ENCODE measurements around the gene UBTF. TPM values are rescaled to one million over a fixed set of nuclear protein-coding genes. Genes with fewer than 3 reads are reported as not detected.

Gene UBTF
- total and polyA plus RNA-seq, 2 donors (not counting 3 experiments of a cell fraction or from before 2014, with no cell fraction given), result 14.7 to 84.7 TPM

GRCh38 chr17:44198721-44199552, 20.5 kb downstream of the UBTF start:
- peaks cover 23% of the 10 kb centered on the region for H3K79me2 ChIP-seq (ENCODE audit: control insufficient read depth, insufficient read depth, low read length)
- H3K9me3 ChIP-seq (replicated peaks; ENCODE audit: control insufficient read depth, insufficient read depth, low read length), result no peaks in the 10 kb centered on the region
- H4K20me1 ChIP-seq (replicated peaks; ENCODE audit: control insufficient read depth, extremely low read depth, insufficient read depth, low read length), result no peaks in the 10 kb centered on the region
- H3K4me3 ChIP-seq (replicated peaks in 1 of 3; ENCODE audit: insufficient read depth in 1 of 3, low read depth in 1 of 3, low read length in 3 of 3), result peak overlapping the region; percentile 68 to 94 (median 88)
- TF ChIP-seq POLR2AphosphoS5 (IDR thresholded peaks at IDR 0.05; ENCODE audit: insufficient read depth, low read depth, low read length) (peak; percentile 64), FOS (IDR thresholded peaks at IDR 0.05; ENCODE audit: borderline replicate concordance, insufficient read depth, low read length) (no peak), POLR2A (IDR thresholded peaks at IDR 0.05; ENCODE audit: low read depth, low read length) (peak; percentile 60), MYC (IDR thresholded peaks at IDR 0.05; ENCODE audit: low read depth, low read length) (no peak)
- H3K27ac ChIP-seq (ENCODE audit: insufficient read depth, low read depth, low read length), result peak overlapping the region; percentile 67
- intact Hi-C loops (cut with micrococcal nuclease), result loop anchor here (1.0 kb wide), 1 partner anchor 12 kb away; no protein-coding TSS in a partner anchor
- H3K36me3 ChIP-seq (ENCODE audit: control insufficient read depth in 2 of 2, extremely low read depth in 1 of 2, insufficient read depth in 2 of 2, low read length in 2 of 2), result peaks cover 11 to 28% of the 10 kb centered on the region in 2 experiments
- POLR2A ChIA-PET, result interaction anchor here (1.0 kb wide), 1 partner anchor 12 kb away, joined by 3 read pairs; the partner anchor contains the start of gene TMUB2
- peaks cover 19% of the 10 kb centered on the region for H3K4me1 ChIP-seq (ENCODE audit: control insufficient read depth, extremely low read depth, insufficient read depth, low read length)
- dilution Hi-C loops (cut with MboI; ENCODE audit: extremely low pct_ligation_motif_present, low sequenced_read_pairs), result no loop called here
- CTCF ChIA-PET, result interaction anchor here (1.0 to 1.8 kb wide), 4 partner anchors 12 to 325 kb away, joined by 3 to 10 read pairs (median 3); partner anchors contain the start of gene TMUB2
- peak overlapping the region; percentile 83 for H3K9ac ChIP-seq (replicated peaks; ENCODE audit: extremely low read depth, insufficient read depth, low read length)
- no peaks in the 10 kb centered on the region for H3K9me1 ChIP-seq (replicated peaks; ENCODE audit: control insufficient read depth, extremely low read depth, insufficient read depth, low read length)
- DNase-seq (ENCODE audit: low read depth, low spot score) (peak; percentile 52), FAIRE-seq (peak; percentile 24)
- BruUV-seq (replicated peaks), result no TSS peak
- H3K4me2 ChIP-seq (ENCODE audit: insufficient read depth, low read length), result peak overlapping the region; percentile 71
- H2AFZ ChIP-seq (ENCODE audit: low read depth, low read length), result no peak overlapping the region
- H3K27me3 ChIP-seq (ENCODE audit: control insufficient read depth in 2 of 2, insufficient read depth in 2 of 2, low read length in 2 of 2), result no peaks in the 10 kb centered on the region

GRCh38 chr17:44197980-44198720, 21.3 kb downstream of the UBTF start:
- peak; percentile 62 for FAIRE-seq
- intact Hi-C loops (cut with micrococcal nuclease), result loop anchor here (1.0 kb wide), 1 partner anchor 11 kb away; no protein-coding TSS in a partner anchor
- Histone ChIP-seq H2AFZ (ENCODE audit: low read depth, low read length) (no peak overlapping the region), H4K20me1 (replicated peaks; ENCODE audit: control insufficient read depth, extremely low read depth, insufficient read depth, low read length) (no peaks in the 10 kb centered on the region), H3K36me3 (ENCODE audit: control insufficient read depth in 2 of 2, extremely low read depth in 1 of 2, insufficient read depth in 2 of 2, low read length in 2 of 2) (peaks cover 11 to 35% of the 10 kb centered on the region in 2 experiments), H3K9me1 (replicated peaks; ENCODE audit: control insufficient read depth, extremely low read depth, insufficient read depth, low read length) (no peaks in the 10 kb centered on the region), H3K27ac (ENCODE audit: insufficient read depth, low read depth, low read length) (peak overlapping the region; percentile 67), H3K4me3 (replicated peaks in 1 of 3; ENCODE audit: insufficient read depth in 1 of 3, low read depth in 1 of 3, low read length in 3 of 3) (peak overlapping the region; percentile 68 to 94 (median 88)), H3K9me3 (replicated peaks; ENCODE audit: control insufficient read depth, insufficient read depth, low read length) (no peaks in the 10 kb centered on the region), H3K27me3 (ENCODE audit: control insufficient read depth in 2 of 2, insufficient read depth in 2 of 2, low read length in 2 of 2) (no peaks in the 10 kb centered on the region), H3K4me2 (ENCODE audit: insufficient read depth, low read length) (peak overlapping the region; percentile 71), H3K79me2 (ENCODE audit: control insufficient read depth, insufficient read depth, low read length) (peaks cover 23% of the 10 kb centered on the region), H3K9ac (replicated peaks; ENCODE audit: extremely low read depth, insufficient read depth, low read length) (peak overlapping the region; percentile 83), H3K4me1 (ENCODE audit: control insufficient read depth, extremely low read depth, insufficient read depth, low read length) (peaks cover 18% of the 10 kb centered on the region)
- ChIA-PET POLR2A (interaction anchor here (1.0 kb wide), 1 partner anchor 12 kb away, joined by 3 read pairs; the partner anchor contains the start of gene TMUB2), CTCF (interaction anchor here (1.0 to 1.4 kb wide), 4 partner anchors 12 to 325 kb away, joined by 3 to 7 read pairs (median 3); partner anchors contain the start of gene TMUB2)
- no peak for TF ChIP-seq POLR2A (IDR thresholded peaks at IDR 0.05; ENCODE audit: low read depth, low read length)
- TF ChIP-seq CTCF (IDR thresholded peaks at IDR 0.05; ENCODE audit: extremely low read depth in 1 of 2, insufficient read depth in 1 of 2, low read depth in 1 of 2, low read length in 2 of 2), result no peak
- TF ChIP-seq JUN (IDR thresholded peaks at IDR 0.05; ENCODE audit: borderline replicate concordance, insufficient read depth, insufficient read length, low read depth), result no peak
- DNase-seq (ENCODE audit: low read depth, low spot score), result peak; percentile 30
- BruUV-seq (replicated peaks), result TSS peak; percentile 39
- dilution Hi-C loops (cut with MboI; ENCODE audit: extremely low pct_ligation_motif_present, low sequenced_read_pairs), result no loop called here
